GM12878 (cell line): Measurements from ENCODE around the gene KRT37. TPM values are rescaled to one million over a fixed set of nuclear protein-coding genes. Genes with fewer than 3 reads are reported as not detected.

Source experiments
- ATAC-seq: fragments of 200-7000 bp; cut with Tn5 transposase; 3 replicates; pipeline ENCODE4 v1.9.1; 2020; ENCODE audit warnings: mild to moderate bottlenecking, moderate library complexity
- BruUV-seq: library from RNA; stranded (reverse); fragments of 400-500 nt; replicated peaks from 2 replicates; lab custom pipeline; 2021; lab: Mats Ljungman, UMichigan
- CTCF ChIA-PET: fragments of 300-600 bp; sonication (Branson Sonifier 250); formaldehyde crosslinking; extraction: SDS; loops from one replicate; lab custom pipeline; 2021; ENCODE audit warnings: inconsistent platforms; lab: Yijun Ruan, JAX
- POLR2A ChIA-PET: fragments of 350-600 bp; formaldehyde crosslinking; extraction: SDS; loops from one replicate; lab custom pipeline; 2021; ENCODE audit warnings: inconsistent platforms; lab: Charles Lee
- RAD21 ChIA-PET: fragments of 300-600 bp; sonication (Branson Sonifier 250); formaldehyde crosslinking; loops from one replicate; lab custom pipeline; 2023; ENCODE audit warnings: antibody characterized with exemption; ENCODE audit not compliant: unreplicated experiment; lab: Charles Lee
- SMC1A ChIA-PET: fragments of 300-600 bp; sonication (Branson Sonifier 250); formaldehyde crosslinking; loops from one replicate; lab custom pipeline; 2023; ENCODE audit not compliant: unreplicated experiment, uncharacterized antibody; lab: Charles Lee
- DNase-seq: peaks from one replicate; pipeline ENCODE4 v3.0.0-alpha.2; 2011; ENCODE audit warnings: low read depth, low spot score
- FAIRE-seq: peaks from 3 replicates; lab custom pipeline; 2011; peaks lifted over from hg19 to GRCh38; lab: Jason Lieb, UNC
- H2AFZ ChIP-seq: 2 replicates; pipeline ENCODE4 v1.6.0; 2011; ENCODE audit warnings: low read depth, low read length, control low read depth; ENCODE audit not compliant: control insufficient read depth
- H3K27ac ChIP-seq: 2 replicates; pipeline ENCODE4 v1.5.1; 2011; ENCODE audit warnings: control low read depth; ENCODE audit not compliant: control insufficient read depth, insufficient read depth
- H3K27me3 ChIP-seq, 2 experiments: replicated peaks in 1 of 2; 2 replicates each; pipeline versions ENCODE4 v1.6.0 to v1.6.1; 2011; ENCODE audit warnings: low read length in 1 of 2; ENCODE audit not compliant: control insufficient read depth in 2 of 2, insufficient read depth in 2 of 2
- H3K36me3 ChIP-seq, 2 experiments: 2 replicates each; pipeline ENCODE4 v1.5.1; 2011; ENCODE audit warnings: low read length in 1 of 2; ENCODE audit not compliant: control insufficient read depth in 2 of 2, insufficient read depth in 2 of 2
- H3K4me1 ChIP-seq: 2 replicates; pipeline ENCODE4 v1.6.1; 2011; ENCODE audit warnings: mild to moderate bottlenecking, low read length, moderate library complexity, mixed read lengths; ENCODE audit not compliant: control insufficient read depth, insufficient read depth
- H3K4me2 ChIP-seq: 2 replicates; pipeline ENCODE4 v1.6.0; 2011; ENCODE audit warnings: control low read depth; ENCODE audit not compliant: control insufficient read depth, insufficient read depth
- H3K4me3 ChIP-seq: fragments of 200-600 bp; sonication (generic); 2 replicates; pipeline ENCODE4 v1.5.1; 2016
- H3K79me2 ChIP-seq: 2 replicates; pipeline ENCODE4 v1.6.0; 2011; ENCODE audit warnings: low read length; ENCODE audit not compliant: control insufficient read depth, insufficient read depth
- H3K9ac ChIP-seq: 2 replicates; pipeline ENCODE4 v1.8.0; 2011; ENCODE audit warnings: low read length, control low read depth, mixed read lengths; ENCODE audit not compliant: control insufficient read depth, insufficient read depth
- H3K9me3 ChIP-seq: replicated peaks from 3 replicates; pipeline ENCODE4 v1.5.1; 2011; ENCODE audit warnings: mild to moderate bottlenecking, low read length; ENCODE audit not compliant: control insufficient read depth, insufficient read depth
- H4K20me1 ChIP-seq: 2 replicates; pipeline ENCODE4 v1.6.0; 2011; ENCODE audit not compliant: control insufficient read depth, insufficient read depth
- CBX3 ChIP-seq: fragments of 200-600 bp; sonication (generic); IDR thresholded peaks from 2 replicates; pipeline ENCODE4 v1.6.1; 2016; ENCODE audit warnings: low read depth, borderline replicate concordance
- CBX5 ChIP-seq: sonication (generic); IDR thresholded peaks from 2 replicates; pipeline ENCODE4 v1.6.1; 2016; ENCODE audit warnings: low read depth, moderate library complexity, mild to moderate bottlenecking, inconsistent platforms
- CREM ChIP-seq: IDR thresholded peaks from 2 replicates; pipeline ENCODE4 v1.6.1; 2014; ENCODE audit warnings: antibody characterized with exemption, low read depth
- EZH2 ChIP-seq: IDR thresholded peaks from 2 replicates; pipeline ENCODE4 v1.6.1; 2012; ENCODE audit warnings: low read depth, mild to moderate bottlenecking, control low read depth, inconsistent platforms, low read length, borderline replicate concordance; ENCODE audit not compliant: control insufficient read depth
- HSF1 ChIP-seq: fragments of 150-350 bp; IDR thresholded peaks from 2 replicates; pipeline ENCODE4 v1.6.1; 2014; ENCODE audit warnings: mild to moderate bottlenecking, low read depth, low read length
- NFXL1 ChIP-seq: fragments of 450-650 bp; IDR thresholded peaks from 2 replicates; pipeline ENCODE4 v1.6.1; 2017; ENCODE audit warnings: antibody characterized with exemption, mild to moderate bottlenecking, borderline replicate concordance
- NFYB ChIP-seq: IDR thresholded peaks from 2 replicates; pipeline ENCODE4 v1.6.1; 2011; ENCODE audit warnings: low read depth, mild to moderate bottlenecking, low read length, improper control_type of control experiment, moderate library complexity; ENCODE audit not compliant: insufficient read depth
- NKRF ChIP-seq: fragments of 450-650 bp; conservative IDR thresholded peaks from 2 replicates; pipeline ENCODE4 v1.6.1; 2017; ENCODE audit warnings: mild to moderate bottlenecking, moderate library complexity
- NRF1 ChIP-seq: conservative IDR thresholded peaks from 2 replicates; pipeline ENCODE4 v1.6.1; 2011; ENCODE audit warnings: mild to moderate bottlenecking, low read depth, low read length, improper control_type of control experiment
- POLR2A ChIP-seq: IDR thresholded peaks from 2 replicates; pipeline ENCODE4 v1.6.1; 2011; ENCODE audit warnings: low read depth, mild to moderate bottlenecking, low read length
- RAD51 ChIP-seq: fragments of 450-650 bp; IDR thresholded peaks from 2 replicates; pipeline ENCODE4 v1.6.1; 2016; ENCODE audit warnings: moderate library complexity, mild to moderate bottlenecking, inconsistent platforms
- SMARCA5 ChIP-seq: fragments of 450-650 bp; IDR thresholded peaks from 2 replicates; pipeline ENCODE4 v1.6.1; 2017; ENCODE audit warnings: mild to moderate bottlenecking
- STAT3 ChIP-seq: IDR thresholded peaks from 2 replicates; pipeline ENCODE4 v1.6.1; 2011; ENCODE audit warnings: low read depth, low read length, improper control_type of control experiment
- SUPT20H ChIP-seq: IDR thresholded peaks from 2 replicates; pipeline ENCODE4 v1.6.1; 2011; ENCODE audit warnings: low read depth, mild to moderate bottlenecking, low read length, moderate library complexity, borderline replicate concordance; ENCODE audit not compliant: control insufficient read depth
- TAF1 ChIP-seq: IDR thresholded peaks from 2 replicates; pipeline ENCODE4 v1.6.1; 2011; ENCODE audit warnings: mild to moderate bottlenecking, low read depth, low read length, borderline replicate concordance
- YBX1 ChIP-seq: fragments of 450-650 bp; IDR thresholded peaks from 2 replicates; pipeline ENCODE4 v1.6.1; 2016; ENCODE audit warnings: antibody characterized with exemption
- WGBS: methylation state at CpG from one replicate; pipeline ENCODE4 v1.1.6; 2016; ENCODE audit warnings: low lambda C conversion rate; ENCODE audit not compliant: insufficient replicate concordance, insufficient coverage; ENCODE audit errors: missing lambda C conversion rate; 5-methylcytosine and 5-hydroxymethylcytosine counted together
- in situ Hi-C: fragments of 300-500 bp; cut with MboI; formaldehyde crosslinking; loops from 9 replicates; pipeline ENCODE4 v1.14.3; 2018; ENCODE audit warnings: mixed read lengths
- intact Hi-C: fragments of 100-400 bp; cut with micrococcal nuclease; formaldehyde crosslinking; loops from one replicate; pipeline ENCODE4 v1.14.2; 2022; ENCODE audit not compliant: unreplicated experiment
- polyA plus RNA-seq, 11 experiments: library from polyadenylated mRNA; depleted of rRNA in 4 of 11; unstranded in 6 of 11; stranded (reverse) in 5 of 11; fragments of >200 nt; fragmentation: Nextera tagmentation in 4 of 11; fragmentation: Illumina TruSeq in 1 of 11; extraction: Ambion mirVana in 4 of 11; extraction: Trizol in 1 of 11; gene quantifications; 1 replicate in 1 of 11; 2 replicates in 10 of 11; pipeline versions ENCODE4 v1.2.1 to v1.2.3, GENCODE V29; 2011 to 2016; ENCODE audit warnings: inconsistent platforms in 2 of 11, missing spikeins in 2 of 11, low read depth in 1 of 11
- total RNA-seq, 4 experiments: library from RNA; depleted of rRNA in 3 of 4; stranded (reverse); fragments of >200 nt in 3 of 4; fragmentation: Illumina TruSeq in 1 of 4; extraction: Trizol in 1 of 4; gene quantifications; 2 replicates each; pipeline versions ENCODE4 v1.2.1 to v1.2.3, GENCODE V29; 2013 to 2021
- TF ChIP-seq, protein P1 (sequence below): IDR thresholded peaks from 2 replicates; pipeline ENCODE4 v1.6.1; 2012; ENCODE audit warnings: improper control_type of control experiment, low read depth, low read length; ENCODE audit not compliant: insufficient replicate concordance

Gene KRT37
- total and polyA plus RNA-seq, 10 of the 15 experiments (the other 5 are each of a cell fraction or from before 2014, with no cell fraction given): not detected

DNA sequence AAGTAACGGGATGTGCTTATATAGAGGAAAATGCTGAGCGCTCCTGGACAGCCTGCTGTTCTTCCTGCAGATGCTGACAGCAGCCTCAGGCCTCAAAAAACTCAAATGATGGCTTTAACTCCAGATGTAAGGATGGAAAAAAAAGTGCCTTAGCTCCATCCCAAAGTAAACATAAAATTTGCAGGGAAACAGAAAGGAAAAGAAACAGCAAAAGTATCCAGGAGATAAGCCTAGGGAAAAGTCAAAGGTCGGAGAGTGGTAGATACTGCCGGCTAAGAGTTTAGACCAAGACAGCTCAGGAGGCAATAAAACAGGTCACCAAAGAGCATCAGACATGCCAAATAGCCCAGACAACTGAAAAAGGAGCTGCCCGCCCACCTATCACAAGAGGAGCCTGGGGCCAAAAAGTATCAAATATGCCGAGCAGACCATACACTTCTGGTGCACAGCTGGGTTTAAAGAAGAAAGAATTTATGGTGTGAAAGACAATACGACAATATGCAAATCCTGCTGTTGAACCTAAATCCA is 33.9 kb downstream of the KRT37 start:
- no peak for FAIRE-seq
- no peak overlapping the region for H3K4me2 ChIP-seq
- no peaks in the 10 kb centered on the region for H3K4me1 ChIP-seq
- POLR2A ChIA-PET: no interaction called here
- no peak for DNase-seq
- BruUV-seq: no TSS peak
- H3K79me2 ChIP-seq: no peaks in the 10 kb centered on the region
- RAD21 ChIA-PET: no interaction called here
- no peaks in the 10 kb centered on the region for H3K36me3 ChIP-seq
- SMC1A ChIA-PET: interaction anchor here (0.8 to 1.5 kb wide), 4 partner anchors 8 to 438 kb away, joined by 3 read pairs; partner anchors contain the start of gene KRT34
- TF ChIP-seq TAF1: no peak
- TF ChIP-seq SMARCA5: no peak
- TF ChIP-seq CBX5: no peak
- TF ChIP-seq YBX1: no peak
- no peak for TF ChIP-seq CREM
- TF ChIP-seq EZH2: no peak
- no peak for TF ChIP-seq RAD51
- TF ChIP-seq POLR2A: no peak
- no peak for TF ChIP-seq STAT3
- no peak for TF ChIP-seq SUPT20H
- TF ChIP-seq NFXL1: no peak
- no peak for TF ChIP-seq HSF1
- TF ChIP-seq NFYB: no peak
- TF ChIP-seq, protein P1, sequence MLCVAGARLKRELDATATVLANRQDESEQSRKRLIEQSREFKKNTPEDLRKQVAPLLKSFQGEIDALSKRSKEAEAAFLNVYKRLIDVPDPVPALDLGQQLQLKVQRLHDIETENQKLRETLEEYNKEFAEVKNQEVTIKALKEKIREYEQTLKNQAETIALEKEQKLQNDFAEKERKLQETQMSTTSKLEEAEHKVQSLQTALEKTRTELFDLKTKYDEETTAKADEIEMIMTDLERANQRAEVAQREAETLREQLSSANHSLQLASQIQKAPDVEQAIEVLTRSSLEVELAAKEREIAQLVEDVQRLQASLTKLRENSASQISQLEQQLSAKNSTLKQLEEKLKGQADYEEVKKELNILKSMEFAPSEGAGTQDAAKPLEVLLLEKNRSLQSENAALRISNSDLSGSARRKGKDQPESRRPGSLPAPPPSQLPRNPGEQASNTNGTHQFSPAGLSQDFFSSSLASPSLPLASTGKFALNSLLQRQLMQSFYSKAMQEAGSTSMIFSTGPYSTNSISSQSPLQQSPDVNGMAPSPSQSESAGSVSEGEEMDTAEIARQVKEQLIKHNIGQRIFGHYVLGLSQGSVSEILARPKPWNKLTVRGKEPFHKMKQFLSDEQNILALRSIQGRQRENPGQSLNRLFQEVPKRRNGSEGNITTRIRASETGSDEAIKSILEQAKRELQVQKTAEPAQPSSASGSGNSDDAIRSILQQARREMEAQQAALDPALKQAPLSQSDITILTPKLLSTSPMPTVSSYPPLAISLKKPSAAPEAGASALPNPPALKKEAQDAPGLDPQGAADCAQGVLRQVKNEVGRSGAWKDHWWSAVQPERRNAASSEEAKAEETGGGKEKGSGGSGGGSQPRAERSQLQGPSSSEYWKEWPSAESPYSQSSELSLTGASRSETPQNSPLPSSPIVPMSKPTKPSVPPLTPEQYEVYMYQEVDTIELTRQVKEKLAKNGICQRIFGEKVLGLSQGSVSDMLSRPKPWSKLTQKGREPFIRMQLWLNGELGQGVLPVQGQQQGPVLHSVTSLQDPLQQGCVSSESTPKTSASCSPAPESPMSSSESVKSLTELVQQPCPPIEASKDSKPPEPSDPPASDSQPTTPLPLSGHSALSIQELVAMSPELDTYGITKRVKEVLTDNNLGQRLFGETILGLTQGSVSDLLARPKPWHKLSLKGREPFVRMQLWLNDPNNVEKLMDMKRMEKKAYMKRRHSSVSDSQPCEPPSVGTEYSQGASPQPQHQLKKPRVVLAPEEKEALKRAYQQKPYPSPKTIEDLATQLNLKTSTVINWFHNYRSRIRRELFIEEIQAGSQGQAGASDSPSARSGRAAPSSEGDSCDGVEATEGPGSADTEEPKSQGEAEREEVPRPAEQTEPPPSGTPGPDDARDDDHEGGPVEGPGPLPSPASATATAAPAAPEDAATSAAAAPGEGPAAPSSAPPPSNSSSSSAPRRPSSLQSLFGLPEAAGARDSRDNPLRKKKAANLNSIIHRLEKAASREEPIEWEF: no peak
- no peak for TF ChIP-seq CBX3
- no peak for TF ChIP-seq NKRF
- TF ChIP-seq NRF1: no peak
- no peak overlapping the region for H3K27ac ChIP-seq
- no peak overlapping the region for H3K9ac ChIP-seq
- intact Hi-C loops: no loop called here
- no peaks in the 10 kb centered on the region for H4K20me1 ChIP-seq
- no peaks in the 10 kb centered on the region; the same call in 2 of the 3 replicates for H3K9me3 ChIP-seq
- no peak for ATAC-seq
- H3K4me3 ChIP-seq: no peak overlapping the region
- H3K27me3 ChIP-seq: no peaks in the 10 kb centered on the region; a peak in 1 of 4 replicates
- CTCF ChIA-PET: interaction anchor here (1.2 kb wide), 1 partner anchor 68 kb away, joined by 3 read pairs; no protein-coding TSS in a partner anchor
- 20% methylated on average over 7 of the region's 7 CpGs for WGBS
- in situ Hi-C loops: no loop called here
- H2AFZ ChIP-seq: no peak overlapping the region
